ENCODE data around the gene IRAK3.

Gene IRAK3

DNA sequence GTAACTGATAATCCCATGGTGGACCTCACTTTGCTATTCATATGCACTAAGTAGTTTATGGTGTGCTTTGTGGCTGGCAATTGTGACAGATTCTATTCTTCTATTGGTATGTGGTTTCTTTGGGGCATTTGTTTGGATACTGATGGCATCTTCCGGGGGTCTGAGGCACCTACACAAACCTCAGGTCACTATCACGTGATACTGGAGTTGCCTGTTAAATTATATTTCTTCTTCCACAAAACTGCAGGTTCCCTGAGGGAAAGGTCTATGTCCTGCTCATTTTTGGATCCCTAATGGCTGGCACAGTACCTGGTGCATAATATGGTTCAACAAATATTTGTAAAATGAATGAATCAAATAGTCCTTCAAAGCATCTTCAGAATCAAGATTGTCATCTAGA is 63.8 kb downstream of the IRAK3 start:
- no peak overlapping the region for H3K4me3 ChIP-seq (ENCODE audit: low read depth, low read length)
- TF ChIP-seq, protein P1, sequence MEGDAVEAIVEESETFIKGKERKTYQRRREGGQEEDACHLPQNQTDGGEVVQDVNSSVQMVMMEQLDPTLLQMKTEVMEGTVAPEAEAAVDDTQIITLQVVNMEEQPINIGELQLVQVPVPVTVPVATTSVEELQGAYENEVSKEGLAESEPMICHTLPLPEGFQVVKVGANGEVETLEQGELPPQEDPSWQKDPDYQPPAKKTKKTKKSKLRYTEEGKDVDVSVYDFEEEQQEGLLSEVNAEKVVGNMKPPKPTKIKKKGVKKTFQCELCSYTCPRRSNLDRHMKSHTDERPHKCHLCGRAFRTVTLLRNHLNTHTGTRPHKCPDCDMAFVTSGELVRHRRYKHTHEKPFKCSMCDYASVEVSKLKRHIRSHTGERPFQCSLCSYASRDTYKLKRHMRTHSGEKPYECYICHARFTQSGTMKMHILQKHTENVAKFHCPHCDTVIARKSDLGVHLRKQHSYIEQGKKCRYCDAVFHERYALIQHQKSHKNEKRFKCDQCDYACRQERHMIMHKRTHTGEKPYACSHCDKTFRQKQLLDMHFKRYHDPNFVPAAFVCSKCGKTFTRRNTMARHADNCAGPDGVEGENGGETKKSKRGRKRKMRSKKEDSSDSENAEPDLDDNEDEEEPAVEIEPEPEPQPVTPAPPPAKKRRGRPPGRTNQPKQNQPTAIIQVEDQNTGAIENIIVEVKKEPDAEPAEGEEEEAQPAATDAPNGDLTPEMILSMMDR (IDR thresholded peaks at IDR 0.05; ENCODE audit: control insufficient read depth, extremely low read depth, insufficient read depth) = no peak
- no peak for DNase-seq (ENCODE audit: low read depth)

- TF ChIP-seq, protein P1 (IDR thresholded peaks at IDR 0.05; ENCODE audit: control insufficient read depth, extremely low read depth, insufficient read depth) = no peak
- no peak for DNase-seq (ENCODE audit: low read depth)
- no peak overlapping the region for H3K4me3 ChIP-seq (ENCODE audit: low read depth, low read length)
Measured at GRCh38 chr12:66255737-66256136, 66.7 kb downstream of the IRAK3 start.

DNA sequence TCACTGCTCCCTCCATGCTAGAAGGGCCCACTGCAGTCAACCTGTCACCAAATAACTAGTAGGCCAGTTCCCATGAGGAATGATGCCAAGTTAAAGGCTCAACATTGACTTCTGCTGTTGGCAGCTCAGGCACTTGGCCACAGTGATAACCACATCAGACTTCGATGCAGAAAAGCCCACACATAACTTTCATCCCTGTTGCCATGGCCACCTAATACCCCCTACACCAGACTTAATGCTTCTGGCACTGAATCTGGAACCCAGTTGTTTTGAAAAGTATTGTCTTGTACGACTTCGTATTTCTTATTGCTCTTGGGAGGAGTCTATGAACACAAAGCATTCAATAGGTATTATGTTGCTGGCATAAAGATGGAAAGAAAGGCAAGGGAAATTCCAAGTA is 69.0 kb downstream of the IRAK3 start:
- no peak overlapping the region for H3K4me3 ChIP-seq (ENCODE audit: low read depth, low read length)
- DNase-seq (ENCODE audit: low read depth) = no peak
- TF ChIP-seq, protein P1 (IDR thresholded peaks at IDR 0.05; ENCODE audit: control insufficient read depth, extremely low read depth, insufficient read depth) = no peak

DNA sequence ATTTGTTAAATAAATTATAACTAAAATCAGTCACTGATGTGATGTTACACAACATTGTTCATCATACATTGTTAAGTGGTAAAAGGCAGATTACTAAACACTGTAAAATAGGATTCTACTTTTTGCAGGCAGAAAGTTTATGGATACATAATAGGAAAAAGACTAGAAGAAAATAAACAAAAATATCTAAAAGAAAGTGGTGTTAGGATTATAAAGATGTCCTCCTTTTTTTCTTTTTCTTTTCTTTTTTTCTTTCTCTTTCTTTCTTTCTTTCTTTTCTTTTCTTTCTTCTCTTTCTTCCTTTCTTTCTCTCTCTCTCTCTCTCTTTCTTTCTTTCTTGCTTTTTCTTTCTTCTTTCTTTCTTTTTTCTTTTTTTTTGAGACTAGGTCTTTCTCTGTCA is 73.7 kb downstream of the IRAK3 start:
- no peak overlapping the region for H3K4me3 ChIP-seq (ENCODE audit: low read depth, low read length)
- no peak for DNase-seq (ENCODE audit: low read depth)
- TF ChIP-seq, protein P1 (IDR thresholded peaks at IDR 0.05; ENCODE audit: control insufficient read depth, extremely low read depth, insufficient read depth) = no peak

DNA sequence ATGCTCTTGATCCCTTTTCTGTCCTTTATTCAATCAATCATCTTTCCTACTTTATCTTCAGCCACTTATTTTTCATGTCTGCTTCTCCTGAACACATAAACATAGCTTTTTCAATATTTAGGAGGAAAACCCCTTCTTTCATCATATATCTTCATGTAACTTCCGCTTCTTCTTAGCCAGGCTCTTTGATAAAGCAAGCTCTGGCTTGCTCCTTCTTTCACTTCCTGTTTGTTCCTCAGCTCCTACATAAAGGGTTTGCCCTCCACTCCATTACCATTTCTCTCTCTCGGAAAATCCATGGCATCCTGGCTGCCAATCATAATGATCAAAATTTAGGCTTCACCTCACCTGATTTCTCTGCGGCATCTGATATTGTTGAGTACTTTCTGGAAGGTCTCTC is 79.5 kb downstream of the IRAK3 start:
- no peak for DNase-seq (ENCODE audit: low read depth)
- TF ChIP-seq, protein P1 (IDR thresholded peaks at IDR 0.05; ENCODE audit: control insufficient read depth, extremely low read depth, insufficient read depth) = no peak
- no peak overlapping the region for H3K4me3 ChIP-seq (ENCODE audit: low read depth, low read length)

- H3K4me3 ChIP-seq (ENCODE audit: low read depth, low read length) = no peak overlapping the region
- DNase-seq (ENCODE audit: low read depth) = no peak
- TF ChIP-seq, protein P1 (IDR thresholded peaks at IDR 0.05; ENCODE audit: control insufficient read depth, extremely low read depth, insufficient read depth) = no peak
Measured at GRCh38 chr12:66269142-66269541, 80.1 kb downstream of the IRAK3 start.

- TF ChIP-seq, protein P1 (IDR thresholded peaks at IDR 0.05; ENCODE audit: control insufficient read depth, extremely low read depth, insufficient read depth) = peak; percentile 65
- DNase-seq (ENCODE audit: low read depth) = peak; percentile 14
- no peak overlapping the region for H3K4me3 ChIP-seq (ENCODE audit: low read depth, low read length)
Measured at GRCh38 chr12:66269757-66270383, 80.9 kb downstream of the IRAK3 start.
